Choroid plexus epithelial cell (primary cell): ENCODE data around the gene GALC.

Experiments
- DNase-seq: peaks from one replicate; pipeline ENCODE4 v3.0.0-alpha.2; 2010; ENCODE audit warnings: low read depth
- H3K4me3 ChIP-seq: 2 replicates; pipeline ENCODE4 v1.5.1; 2011; ENCODE audit warnings: low read depth, mild to moderate bottlenecking, control low read depth, low read length, moderate library complexity
- TF ChIP-seq, protein P1 (sequence below): conservative IDR thresholded peaks from 2 replicates; pipeline ENCODE4 v1.5.1; 2011; ENCODE audit warnings: low read depth, mild to moderate bottlenecking, control low read depth, inconsistent platforms, low read length, moderate library complexity

GALC gene

DNA sequence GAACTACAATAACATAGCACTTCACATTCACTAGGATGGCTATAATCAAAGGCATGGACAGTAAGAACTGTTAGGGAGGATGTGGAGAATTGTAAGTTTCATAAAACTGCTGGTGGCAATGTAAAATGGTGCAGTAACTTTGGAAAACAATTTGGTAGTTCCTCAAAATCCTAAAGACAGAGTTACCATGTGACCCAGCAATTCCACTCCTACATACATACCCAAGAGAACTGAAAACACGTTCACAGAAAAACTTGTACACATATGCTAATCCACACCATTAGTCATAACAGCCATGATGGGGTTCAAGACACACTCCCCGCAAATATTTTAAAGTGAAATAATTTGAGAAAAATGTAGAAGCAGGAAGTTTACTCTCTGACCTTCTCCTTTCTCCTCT lies 31.7 kb downstream of the GALC start:
- DNase-seq, result no peak
- TF ChIP-seq, protein P1, sequence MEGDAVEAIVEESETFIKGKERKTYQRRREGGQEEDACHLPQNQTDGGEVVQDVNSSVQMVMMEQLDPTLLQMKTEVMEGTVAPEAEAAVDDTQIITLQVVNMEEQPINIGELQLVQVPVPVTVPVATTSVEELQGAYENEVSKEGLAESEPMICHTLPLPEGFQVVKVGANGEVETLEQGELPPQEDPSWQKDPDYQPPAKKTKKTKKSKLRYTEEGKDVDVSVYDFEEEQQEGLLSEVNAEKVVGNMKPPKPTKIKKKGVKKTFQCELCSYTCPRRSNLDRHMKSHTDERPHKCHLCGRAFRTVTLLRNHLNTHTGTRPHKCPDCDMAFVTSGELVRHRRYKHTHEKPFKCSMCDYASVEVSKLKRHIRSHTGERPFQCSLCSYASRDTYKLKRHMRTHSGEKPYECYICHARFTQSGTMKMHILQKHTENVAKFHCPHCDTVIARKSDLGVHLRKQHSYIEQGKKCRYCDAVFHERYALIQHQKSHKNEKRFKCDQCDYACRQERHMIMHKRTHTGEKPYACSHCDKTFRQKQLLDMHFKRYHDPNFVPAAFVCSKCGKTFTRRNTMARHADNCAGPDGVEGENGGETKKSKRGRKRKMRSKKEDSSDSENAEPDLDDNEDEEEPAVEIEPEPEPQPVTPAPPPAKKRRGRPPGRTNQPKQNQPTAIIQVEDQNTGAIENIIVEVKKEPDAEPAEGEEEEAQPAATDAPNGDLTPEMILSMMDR, result no peak
- no peak overlapping the region for H3K4me3 ChIP-seq

DNA sequence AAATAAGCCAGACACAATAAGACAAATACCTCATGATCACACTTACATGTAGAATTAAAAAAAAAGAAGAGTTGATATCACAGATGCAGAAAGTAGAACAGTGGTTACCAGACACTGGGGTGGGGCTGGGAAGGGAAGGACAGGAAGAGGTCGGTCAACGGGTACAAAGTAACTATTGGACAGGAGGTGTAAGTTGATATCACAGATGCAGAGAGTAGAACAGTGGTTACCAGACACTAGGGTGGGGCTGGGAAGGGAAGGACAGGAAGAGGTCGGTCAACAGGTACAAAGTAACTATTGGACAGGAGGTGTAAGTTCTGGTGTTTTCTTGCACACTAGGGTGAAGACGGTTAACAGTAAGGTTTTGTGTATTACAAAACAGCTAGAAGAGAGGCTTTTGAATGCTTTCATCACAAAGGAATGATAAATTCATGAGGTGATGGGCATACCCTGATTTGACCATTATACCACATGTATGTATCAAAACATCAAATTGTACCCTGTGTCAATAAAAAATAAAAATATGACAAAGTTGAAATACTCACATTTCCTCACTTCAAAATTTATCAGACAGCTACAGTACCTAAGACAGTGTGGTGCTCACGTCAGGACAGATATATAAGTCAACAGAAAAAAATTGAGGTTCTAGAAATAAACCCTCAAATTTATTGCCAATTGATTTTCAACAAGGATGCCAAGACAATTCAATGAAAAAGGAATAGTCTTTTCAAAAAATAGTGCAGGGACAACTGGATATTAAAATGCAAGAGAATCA lies 32.8 kb downstream of the GALC start:
- DNase-seq, result no peak
- H3K4me3 ChIP-seq, result no peak overlapping the region
- TF ChIP-seq, protein P1, result no peak

DNA sequence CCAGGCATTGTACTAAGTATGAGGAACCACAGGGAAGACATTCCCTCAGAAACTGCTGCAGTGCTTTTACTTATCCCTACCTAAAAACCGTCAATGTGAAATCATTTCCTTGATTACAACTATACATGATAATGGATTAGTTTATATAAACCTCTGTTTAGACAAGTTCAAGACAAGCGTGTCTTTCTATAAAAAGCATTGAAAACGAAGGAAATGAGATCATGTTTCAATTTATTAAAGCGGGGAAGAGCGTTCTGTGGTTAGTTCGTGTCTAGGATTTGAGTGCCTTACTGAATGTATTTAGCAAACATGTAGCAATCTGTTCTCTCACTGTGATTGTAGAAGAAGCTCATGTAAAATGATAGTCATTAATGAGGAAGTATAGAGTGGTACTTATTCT lies 37.5 kb downstream of the GALC start:
- TF ChIP-seq, protein P1, result no peak
- H3K4me3 ChIP-seq, result no peak overlapping the region
- DNase-seq, result no peak

DNA sequence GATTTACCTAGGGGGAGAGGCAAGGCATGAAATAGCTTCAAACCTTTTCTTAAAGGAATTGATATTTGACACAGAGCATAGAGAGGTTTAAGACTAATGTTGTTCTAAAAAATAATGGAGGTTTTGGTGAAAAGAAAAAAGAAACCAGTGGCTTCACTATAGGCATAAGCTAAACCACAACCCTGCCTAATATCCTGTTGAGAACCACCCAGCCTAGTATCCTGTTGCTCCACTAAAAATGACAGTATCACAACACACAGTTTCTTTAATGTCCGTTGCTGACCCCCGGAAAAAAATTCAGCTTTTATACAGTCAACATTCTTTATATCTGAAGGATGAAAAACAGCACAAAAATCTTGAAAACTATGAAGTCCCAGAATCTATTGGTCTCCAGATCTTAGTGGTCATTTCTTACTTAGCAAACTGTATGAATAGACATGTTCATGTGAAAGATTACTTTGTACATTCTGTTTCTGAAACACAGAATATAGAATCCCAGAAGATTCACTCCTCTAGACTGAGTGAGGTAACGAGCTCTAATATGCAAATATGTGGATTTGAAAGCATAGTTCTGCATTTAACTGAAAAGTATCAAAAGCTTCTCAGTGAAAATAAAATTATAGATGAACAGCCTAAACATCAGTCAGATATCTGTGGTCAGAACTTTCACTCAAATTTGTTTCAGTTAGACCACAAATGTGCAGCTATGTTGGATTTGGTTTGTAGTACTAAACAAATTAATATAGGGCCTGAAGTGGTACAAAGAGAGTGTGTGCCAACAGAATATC lies 40.5 kb downstream of the GALC start:
- TF ChIP-seq, protein P1, result no peak
- no peak for DNase-seq
- no peak overlapping the region for H3K4me3 ChIP-seq

DNA sequence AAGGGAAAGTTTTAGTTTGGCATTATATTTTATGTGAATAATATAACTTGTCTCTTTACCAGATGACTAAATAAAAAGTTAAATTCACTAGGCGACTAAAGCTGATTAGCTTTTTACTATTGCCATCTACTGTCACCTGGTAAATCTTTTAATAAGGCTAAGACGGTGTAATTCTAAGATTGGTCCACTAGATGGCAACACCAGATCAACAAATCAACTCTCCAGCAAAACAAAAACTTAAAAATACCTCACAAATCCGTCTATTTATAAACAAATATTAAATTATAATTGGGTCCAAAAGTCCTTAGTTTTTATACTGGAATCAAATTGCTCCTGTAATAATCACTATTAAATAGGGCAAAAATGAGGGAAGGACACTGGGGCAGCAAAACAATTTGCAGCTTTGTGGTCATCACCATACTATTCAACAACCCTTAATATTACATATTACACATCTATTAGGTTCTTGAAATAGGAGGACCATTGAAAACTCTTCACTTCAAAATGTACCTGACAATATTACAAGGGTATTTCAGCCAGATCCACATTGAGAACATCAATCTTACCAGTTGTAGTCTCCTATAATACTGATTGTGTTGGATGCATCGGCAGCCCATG lies 47.9 kb downstream of the GALC start:
- H3K4me3 ChIP-seq, result no peak overlapping the region
- peak; percentile 87 for DNase-seq
- TF ChIP-seq, protein P1, result peak; percentile 56

DNA sequence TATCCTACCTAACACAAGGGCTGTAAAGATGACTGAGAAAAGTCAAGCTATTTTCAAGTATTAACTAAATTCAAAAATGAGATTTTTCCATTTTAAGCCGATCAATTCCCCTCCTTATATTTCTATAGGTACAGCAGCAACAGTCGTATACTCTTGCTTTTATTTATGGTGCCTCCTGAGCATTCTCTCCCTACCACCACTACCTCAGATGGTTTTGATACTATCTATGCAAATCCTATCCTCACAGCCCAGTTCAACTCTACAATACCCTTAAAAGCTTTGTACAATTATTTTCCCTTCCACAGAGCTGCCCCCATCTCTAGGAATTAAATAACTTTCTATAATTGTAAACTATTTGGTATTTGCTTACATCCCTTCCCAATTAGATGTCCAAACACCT lies 52.1 kb downstream of the GALC start:
- no peak for DNase-seq
- TF ChIP-seq, protein P1, result no peak
- H3K4me3 ChIP-seq, result no peak overlapping the region
